A549 (cell line): ENCODE measurements around the gene CC2D2A. TPM values are rescaled to one million over a fixed set of nuclear protein-coding genes. Genes with fewer than 3 reads are reported as not detected.

Experiments used
- ATAC-seq, 2 experiments: fragments of 200-7000 bp in 1 of 2; fragments of >200 bp in 1 of 2; cut with Nextera tagmentation in 1 of 2; cut with Tn5 transposase in 1 of 2; 3 replicates each; pipeline versions ENCODE4 v1.8.0 to v1.9.1; 2018 to 2020; ENCODE audit warnings: mild to moderate bottlenecking in 1 of 2, moderate library complexity in 1 of 2
- CTCF ChIA-PET: fragments of 300-600 bp; sonication (Branson Sonifier 250); formaldehyde crosslinking; extraction: SDS; loops from one replicate; lab custom pipeline; 2021; ENCODE audit warnings: antibody characterized with exemption, inconsistent platforms; lab: Yijun Ruan, JAX
- POLR2A ChIA-PET: fragments of 350-600 bp; formaldehyde crosslinking; extraction: SDS; loops from one replicate; lab custom pipeline; 2021; ENCODE audit warnings: antibody characterized with exemption, inconsistent platforms; lab: Yijun Ruan, JAX
- DNase-seq, 2 experiments: peaks; one replicate each; pipeline versions ENCODE4 v3.0.0 to v3.0.0-alpha.2; 2011 to 2016; ENCODE audit warnings: low read depth in 1 of 2, low spot score in 1 of 2
- FAIRE-seq: peaks from 2 replicates; lab custom pipeline; 2011; peaks lifted over from hg19 to GRCh38; lab: Jason Lieb, UNC
- H3K27ac ChIP-seq, 2 experiments: fragments of >200 bp; sonication (Bioruptor Twin); formaldehyde crosslinking; 3 replicates each; pipeline ENCODE4 v1.5.1; 2016 to 2017
- H3K4me1 ChIP-seq: fragments of >200 bp; sonication (Bioruptor Twin); formaldehyde crosslinking; 3 replicates; pipeline ENCODE4 v1.6.1; 2016
- H3K4me2 ChIP-seq: fragments of >200 bp; sonication (Bioruptor Twin); formaldehyde crosslinking; 3 replicates; pipeline ENCODE4 v1.6.1; 2016
- H3K4me3 ChIP-seq: fragments of >200 bp; sonication (Bioruptor Twin); formaldehyde crosslinking; 3 replicates; pipeline ENCODE4 v1.5.1; 2016
- H3K9me3 ChIP-seq: fragments of >200 bp; sonication (Bioruptor Twin); formaldehyde crosslinking; 3 replicates; pipeline ENCODE4 v1.6.1; 2016
- CBX2 ChIP-seq: fragments of 200-600 bp; sonication (generic); IDR thresholded peaks from 2 replicates; pipeline ENCODE4 v1.6.1; 2016; ENCODE audit warnings: low read depth, mild to moderate bottlenecking, borderline replicate concordance
- CHD2 ChIP-seq: fragments of 150-350 bp; IDR thresholded peaks from 2 replicates; pipeline ENCODE4 v1.6.1; 2014; ENCODE audit warnings: low read length; ENCODE audit not compliant: partially characterized antibody
- CHD4 ChIP-seq: fragments of 200-600 bp; sonication (generic); IDR thresholded peaks from 2 replicates; pipeline ENCODE4 v1.6.1; 2016; ENCODE audit warnings: antibody characterized with exemption, mild to moderate bottlenecking, borderline replicate concordance
- EHF ChIP-seq: fragments of 250-450 bp; sonication (Bioruptor Pico); IDR thresholded peaks from 2 replicates; pipeline ENCODE4 v1.5.0; 2020; ENCODE audit warnings: mild to moderate bottlenecking
- EHMT2 ChIP-seq: fragments of 200-600 bp; sonication (generic); IDR thresholded peaks from 2 replicates; pipeline ENCODE4 v1.6.1; 2016; ENCODE audit warnings: antibody characterized with exemption, low read depth, mild to moderate bottlenecking, moderate library complexity
- EP300 ChIP-seq, 2 experiments: fragments of >200 bp; sonication (Bioruptor Twin); formaldehyde crosslinking; IDR thresholded peaks; 2 replicates in 1 of 2; 3 replicates in 1 of 2; pipeline ENCODE4 v1.6.1; 2016 to 2017
- ESRRA ChIP-seq: fragments of 150-350 bp; IDR thresholded peaks from 2 replicates; pipeline ENCODE4 v1.6.1; 2014; ENCODE audit warnings: mild to moderate bottlenecking, low read length, borderline replicate concordance
- FOSL2 ChIP-seq, 2 experiments: fragments of 450-650 bp in 1 of 2; fragments of >200 bp in 1 of 2; sonication (Bioruptor Twin) in 1 of 2; formaldehyde crosslinking; IDR thresholded peaks; 2 replicates each; pipeline versions ENCODE4 v1.5.0 to v1.6.1; 2016 to 2020; ENCODE audit warnings: mild to moderate bottlenecking in 1 of 2, moderate library complexity in 1 of 2
- FOXS1 ChIP-seq: fragments of 250-450 bp; sonication (Bioruptor Pico); IDR thresholded peaks from 2 replicates; pipeline ENCODE4 v1.5.0; 2020; ENCODE audit warnings: mild to moderate bottlenecking, moderate library complexity
- GATA3 ChIP-seq: IDR thresholded peaks from 2 replicates; pipeline ENCODE4 v1.6.1; 2012; ENCODE audit warnings: borderline replicate concordance
- HDAC2 ChIP-seq: fragments of 200-600 bp; sonication (generic); IDR thresholded peaks from 2 replicates; pipeline ENCODE4 v1.6.1; 2016
- HOXB5 ChIP-seq: fragments of 250-450 bp; sonication (Bioruptor Pico); IDR thresholded peaks from 2 replicates; pipeline ENCODE4 v1.5.0; 2020; ENCODE audit warnings: mild to moderate bottlenecking, moderate library complexity
- JUN ChIP-seq, 2 experiments: fragments of >200 bp; sonication (Bioruptor Twin); formaldehyde crosslinking; IDR thresholded peaks; 2 replicates in 1 of 2; 3 replicates in 1 of 2; pipeline ENCODE4 v1.6.1; 2016 to 2017
- MAZ ChIP-seq: fragments of 150-350 bp; IDR thresholded peaks from 2 replicates; pipeline ENCODE4 v1.6.1; 2014; ENCODE audit warnings: antibody characterized with exemption, low read depth, low read length, borderline replicate concordance
- NFE2L2 ChIP-seq: fragments of 150-350 bp; conservative IDR thresholded peaks from 2 replicates; pipeline ENCODE4 v1.6.1; 2014; ENCODE audit warnings: low read length
- NPAS2 ChIP-seq: fragments of 250-450 bp; sonication (Bioruptor Pico); IDR thresholded peaks from 2 replicates; pipeline ENCODE4 v1.8.0; 2022; ENCODE audit warnings: mild to moderate bottlenecking, moderate library complexity, borderline replicate concordance
- NR3C1 ChIP-seq: fragments of >200 bp; sonication (Bioruptor Twin); formaldehyde crosslinking; IDR thresholded peaks from 3 replicates; pipeline ENCODE4 v1.6.1; 2017
- PHF8 ChIP-seq: fragments of 200-600 bp; sonication (generic); IDR thresholded peaks from 2 replicates; pipeline ENCODE4 v1.6.1; 2016; ENCODE audit warnings: low read depth, mild to moderate bottlenecking, antibody characterized with exemption, moderate library complexity, borderline replicate concordance
- POLR2AphosphoS2 ChIP-seq: conservative IDR thresholded peaks from 2 replicates; pipeline ENCODE4 v1.6.1; 2012; ENCODE audit warnings: low read length, improper control_type of control experiment, inconsistent platforms
- RAD21 ChIP-seq, 2 experiments: fragments of >200 bp in 1 of 2; sonication (Bioruptor Twin) in 1 of 2; formaldehyde crosslinking in 1 of 2; IDR thresholded peaks in 1 of 2; conservative IDR thresholded peaks in 1 of 2; 2 replicates in 1 of 2; 3 replicates in 1 of 2; pipeline ENCODE4 v1.6.1; 2012 to 2018; ENCODE audit warnings: inconsistent platforms in 1 of 2
- RARB ChIP-seq: fragments of 250-450 bp; sonication (Bioruptor Pico); IDR thresholded peaks from 2 replicates; pipeline ENCODE4 v1.8.0; 2021; ENCODE audit warnings: mild to moderate bottlenecking, moderate library complexity
- TP53 ChIP-seq: fragments of 250-450 bp; sonication (Bioruptor Pico); IDR thresholded peaks from 2 replicates; pipeline ENCODE4 v1.5.0; 2021; ENCODE audit warnings: mild to moderate bottlenecking, moderate library complexity
- ZC3H11A ChIP-seq: fragments of 450-650 bp; IDR thresholded peaks from 2 replicates; pipeline ENCODE4 v1.6.1; 2014; ENCODE audit warnings: antibody characterized with exemption, mild to moderate bottlenecking
- ZFP36 ChIP-seq: fragments of 450-650 bp; IDR thresholded peaks from 2 replicates; pipeline ENCODE4 v1.6.1; 2014; ENCODE audit warnings: borderline replicate concordance; ENCODE audit not compliant: partially characterized antibody
- ZNF302 ChIP-seq: fragments of 250-450 bp; sonication (Bioruptor Pico); IDR thresholded peaks from 2 replicates; pipeline ENCODE4 v1.9.0; 2021; ENCODE audit warnings: inconsistent platforms, mild to moderate bottlenecking, moderate library complexity
- WGBS: methylation state at CpG from one replicate; pipeline ENCODE4 v1.1.6; 2017; ENCODE audit errors: missing lambda C conversion rate; 5-methylcytosine and 5-hydroxymethylcytosine counted together
- polyA plus RNA-seq, 4 experiments: library from polyadenylated mRNA; depleted of rRNA in 3 of 4; stranded (reverse); fragments of >200 nt; fragmentation: RNase III in 1 of 4; extraction: RNeasy Plus Mini Kit Qiagen cat#74134 plus additional on column Dnase treatment in 1 of 4; gene quantifications; 2 replicates in 3 of 4; 3 replicates in 1 of 4; pipeline ENCODE4 v1.2.3, GENCODE V29; 2011 to 2017
- TF ChIP-seq, protein P1 (sequence below): fragments of 250-450 bp; sonication (Bioruptor Pico); IDR thresholded peaks from 2 replicates; pipeline ENCODE4 v1.5.0; 2021; ENCODE audit warnings: mild to moderate bottlenecking, moderate library complexity, borderline replicate concordance
- TF ChIP-seq, protein P2 (sequence below): fragments of >200 bp; sonication (Bioruptor Twin); formaldehyde crosslinking; IDR thresholded peaks from 2 replicates; pipeline ENCODE4 v1.6.1; 2016
- TF ChIP-seq, protein P3 (sequence below): fragments of >200 bp; sonication (Bioruptor Twin); formaldehyde crosslinking; IDR thresholded peaks from 3 replicates; pipeline ENCODE4 v1.5.1; 2016

The CC2D2A gene
- polyA plus RNA-seq, 2 of the 4 experiments (the other 2 are of a cell fraction): 10.7 to 18.8 TPM

DNA sequence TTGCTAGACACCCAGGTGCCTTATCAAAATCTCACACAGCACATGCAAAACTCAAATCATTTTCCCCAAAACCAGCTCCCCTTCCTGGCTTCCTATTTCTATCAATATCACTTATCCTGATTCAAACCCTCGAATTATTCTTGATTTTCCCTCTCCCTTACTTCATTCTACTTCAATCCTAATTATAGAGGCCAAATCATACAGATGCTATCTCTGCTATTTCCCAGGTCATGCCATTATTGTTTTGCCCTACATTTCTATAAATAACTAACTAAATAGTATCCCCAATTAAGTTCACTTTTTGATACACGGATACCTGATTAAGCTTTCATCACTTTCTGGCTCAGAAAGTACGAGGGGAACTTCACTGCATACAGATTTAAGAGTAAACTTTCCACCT is 123.1 kb downstream of the CC2D2A start:
- FAIRE-seq (no peak), ATAC-seq (no peak), DNase-seq (no peak)
- no peak for TF ChIP-seq ESRRA
- TF ChIP-seq NR3C1: no peak
- no peak for TF ChIP-seq NPAS2 (CRISPR knock-in tag)
- no peak for TF ChIP-seq JUN (IDR thresholded peaks at IDR 0.05)
- ChIA-PET POLR2A (no interaction called here), CTCF (interaction anchor here (2.0 kb wide), 1 partner anchor 11 kb away, joined by 4 read pairs; no protein-coding TSS in a partner anchor)
- WGBS: 72% methylated on average over 3 of the region's 3 CpGs
- H3K9me3 ChIP-seq: no peaks in the 10 kb centered on the region
- no peak overlapping the region for H3K4me3 ChIP-seq
- no peaks in the 10 kb centered on the region for H3K4me1 ChIP-seq
- no peak overlapping the region for H3K27ac ChIP-seq
- no peak overlapping the region for H3K4me2 ChIP-seq

DNA sequence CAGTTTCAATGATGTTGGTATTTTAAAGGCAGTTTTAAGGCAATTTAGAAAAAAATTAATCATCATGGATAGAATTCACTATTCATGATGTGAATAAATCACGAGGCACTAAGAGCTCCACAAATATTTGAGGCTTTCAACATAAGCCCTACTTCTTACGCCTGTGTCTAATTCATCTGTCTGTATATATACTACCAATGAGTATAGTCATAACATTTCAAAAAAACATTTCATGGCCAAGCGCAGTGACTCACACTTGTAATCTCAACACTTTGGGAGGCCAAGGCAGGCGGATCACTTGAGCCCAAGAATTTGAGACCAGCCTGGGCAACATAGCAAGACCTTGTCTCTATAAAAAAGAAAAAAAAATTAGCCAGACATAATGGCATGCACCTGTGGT is 129.0 kb downstream of the CC2D2A start:
- no peak overlapping the region for H3K27ac ChIP-seq
- TF ChIP-seq ZNF302 (CRISPR knock-in tag): no peak
- no peak for TF ChIP-seq CHD2
- TF ChIP-seq, protein P1, sequence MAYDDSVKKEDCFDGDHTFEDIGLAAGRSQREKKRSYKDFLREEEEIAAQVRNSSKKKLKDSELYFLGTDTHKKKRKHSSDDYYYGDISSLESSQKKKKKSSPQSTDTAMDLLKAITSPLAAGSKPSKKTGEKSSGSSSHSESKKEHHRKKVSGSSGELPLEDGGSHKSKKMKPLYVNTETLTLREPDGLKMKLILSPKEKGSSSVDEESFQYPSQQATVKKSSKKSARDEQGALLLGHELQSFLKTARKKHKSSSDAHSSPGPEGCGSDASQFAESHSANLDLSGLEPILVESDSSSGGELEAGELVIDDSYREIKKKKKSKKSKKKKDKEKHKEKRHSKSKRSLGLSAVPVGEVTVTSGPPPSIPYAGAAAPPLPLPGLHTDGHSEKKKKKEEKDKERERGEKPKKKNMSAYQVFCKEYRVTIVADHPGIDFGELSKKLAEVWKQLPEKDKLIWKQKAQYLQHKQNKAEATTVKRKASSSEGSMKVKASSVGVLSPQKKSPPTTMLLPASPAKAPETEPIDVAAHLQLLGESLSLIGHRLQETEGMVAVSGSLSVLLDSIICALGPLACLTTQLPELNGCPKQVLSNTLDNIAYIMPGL (CRISPR knock-in tag): no peak
- no peak for TF ChIP-seq EHMT2
- no peak for TF ChIP-seq HDAC2
- TF ChIP-seq NFE2L2: no peak
- TF ChIP-seq EHF: no peak
- TF ChIP-seq TP53 (CRISPR knock-in tag): no peak
- no peak for TF ChIP-seq EP300 (IDR thresholded peaks at IDR 0.05)
- TF ChIP-seq, protein P2, sequence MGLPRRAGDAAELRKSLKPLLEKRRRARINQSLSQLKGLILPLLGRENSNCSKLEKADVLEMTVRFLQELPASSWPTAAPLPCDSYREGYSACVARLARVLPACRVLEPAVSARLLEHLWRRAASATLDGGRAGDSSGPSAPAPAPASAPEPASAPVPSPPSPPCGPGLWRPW: no peak
- no peak for TF ChIP-seq MAZ
- no peak for TF ChIP-seq FOXS1
- TF ChIP-seq POLR2AphosphoS2: no peak
- no peak for TF ChIP-seq ZFP36
- no peak for TF ChIP-seq CHD4
- TF ChIP-seq FOSL2 (IDR thresholded peaks at IDR 0.05): no peak
- no peak for TF ChIP-seq FOSL2 (CRISPR knock-in tag; IDR thresholded peaks at IDR 0.05)
- TF ChIP-seq RARB (CRISPR knock-in tag): no peak
- TF ChIP-seq GATA3: no peak
- no peak for TF ChIP-seq RAD21 (conservative IDR thresholded peaks at IDR 0.05 in 1 of 2, IDR thresholded peaks at IDR 0.05 in 1 of 2)
- TF ChIP-seq CBX2: no peak
- H3K4me3 ChIP-seq: no peak overlapping the region
- H3K4me2 ChIP-seq: no peak overlapping the region
- WGBS: 94% methylated on average over 4 of the region's 4 CpGs
- ATAC-seq (no peak), FAIRE-seq (no peak), DNase-seq (no peak)
- H3K9me3 ChIP-seq: no peaks in the 10 kb centered on the region
- CTCF ChIA-PET: no interaction called here
- POLR2A ChIA-PET: no interaction called here
- no peaks in the 10 kb centered on the region for H3K4me1 ChIP-seq

DNA sequence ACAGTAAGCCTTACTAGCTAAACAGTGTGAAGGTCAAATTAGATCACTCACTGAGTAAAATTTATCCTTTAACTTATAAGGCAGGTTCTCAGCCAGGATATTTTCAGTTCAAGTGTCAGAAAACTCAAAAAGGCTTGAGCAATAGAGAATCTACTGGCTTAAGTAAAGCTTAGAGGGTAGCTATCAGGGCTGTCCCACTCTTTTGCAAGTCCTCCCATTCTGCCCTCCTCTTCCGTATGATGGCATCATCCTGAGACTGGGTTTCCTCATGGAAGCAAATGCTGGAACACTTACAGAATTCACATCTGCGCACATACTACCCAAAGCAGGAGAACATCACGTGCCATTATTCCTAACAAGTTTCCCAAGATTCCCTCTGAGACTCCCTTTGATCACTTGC is 130.5 kb downstream of the CC2D2A start:
- no peak for FAIRE-seq
- ChIA-PET CTCF (no interaction called here), POLR2A (no interaction called here)

More for the DNA sequence above, 130.5 kb downstream of the CC2D2A start:
- no peak overlapping the region for H3K4me3 ChIP-seq
- no peak overlapping the region for H3K27ac ChIP-seq
- H3K4me2 ChIP-seq: no peak overlapping the region
- no peak for ATAC-seq
- no peaks in the 10 kb centered on the region for H3K9me3 ChIP-seq
- no peaks in the 10 kb centered on the region for H3K4me1 ChIP-seq
- no peak for DNase-seq
- TF ChIP-seq, protein P3, sequence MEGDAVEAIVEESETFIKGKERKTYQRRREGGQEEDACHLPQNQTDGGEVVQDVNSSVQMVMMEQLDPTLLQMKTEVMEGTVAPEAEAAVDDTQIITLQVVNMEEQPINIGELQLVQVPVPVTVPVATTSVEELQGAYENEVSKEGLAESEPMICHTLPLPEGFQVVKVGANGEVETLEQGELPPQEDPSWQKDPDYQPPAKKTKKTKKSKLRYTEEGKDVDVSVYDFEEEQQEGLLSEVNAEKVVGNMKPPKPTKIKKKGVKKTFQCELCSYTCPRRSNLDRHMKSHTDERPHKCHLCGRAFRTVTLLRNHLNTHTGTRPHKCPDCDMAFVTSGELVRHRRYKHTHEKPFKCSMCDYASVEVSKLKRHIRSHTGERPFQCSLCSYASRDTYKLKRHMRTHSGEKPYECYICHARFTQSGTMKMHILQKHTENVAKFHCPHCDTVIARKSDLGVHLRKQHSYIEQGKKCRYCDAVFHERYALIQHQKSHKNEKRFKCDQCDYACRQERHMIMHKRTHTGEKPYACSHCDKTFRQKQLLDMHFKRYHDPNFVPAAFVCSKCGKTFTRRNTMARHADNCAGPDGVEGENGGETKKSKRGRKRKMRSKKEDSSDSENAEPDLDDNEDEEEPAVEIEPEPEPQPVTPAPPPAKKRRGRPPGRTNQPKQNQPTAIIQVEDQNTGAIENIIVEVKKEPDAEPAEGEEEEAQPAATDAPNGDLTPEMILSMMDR: no peak
- no peak for TF ChIP-seq NPAS2 (CRISPR knock-in tag)
- TF ChIP-seq, protein P2: no peak
- no peak for TF ChIP-seq PHF8
- no peak for TF ChIP-seq HOXB5 (CRISPR knock-in tag)
- no peak for TF ChIP-seq ZC3H11A
- TF ChIP-seq NR3C1: no peak
- 100% methylated on average over 3 of the region's 3 CpGs for WGBS
